ENCODE measurements around the gene MBNL1.

The MBNL1 gene

GRCh38 chr3:152302521-152303021, 33.8 kb downstream of the MBNL1 start:
- no peak for TF ChIP-seq CTCF (IDR thresholded peaks at IDR 0.05; ENCODE audit: insufficient read depth, missing control alignments)
- DNase-seq (ENCODE audit: insufficient read length, low spot score) = no peak
- no peak for FAIRE-seq

- DNase-seq (ENCODE audit: insufficient read length, low spot score) (no peak), FAIRE-seq (no peak)
- no peak for TF ChIP-seq CTCF (IDR thresholded peaks at IDR 0.05; ENCODE audit: insufficient read depth, missing control alignments)
Observed at GRCh38 chr3:152304160-152304559, 35.4 kb downstream of the MBNL1 start.

DNA sequence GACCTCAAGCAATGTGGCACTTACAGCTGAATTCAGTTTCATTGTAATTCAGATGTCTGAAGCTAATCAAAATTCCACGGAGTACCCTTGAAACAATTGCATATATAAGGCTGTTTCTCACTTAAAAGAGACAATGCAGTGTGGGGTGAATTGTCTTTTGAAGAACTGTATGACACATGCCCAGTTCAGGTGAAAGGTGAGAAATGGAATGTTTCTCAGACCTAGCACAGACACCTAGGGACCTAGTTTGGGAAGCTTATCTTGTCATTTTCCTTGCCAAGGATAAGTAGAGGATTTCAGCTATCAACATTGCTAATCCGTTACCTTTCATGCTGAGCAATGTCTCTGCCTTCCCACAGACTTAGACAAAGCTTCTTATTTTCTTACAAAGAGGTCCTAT, 36.3 kb downstream of the MBNL1 start:
- no peak for TF ChIP-seq CTCF (IDR thresholded peaks at IDR 0.05; ENCODE audit: insufficient read depth, missing control alignments)
- DNase-seq (ENCODE audit: insufficient read length, low spot score) (no peak), FAIRE-seq (no peak)

DNA sequence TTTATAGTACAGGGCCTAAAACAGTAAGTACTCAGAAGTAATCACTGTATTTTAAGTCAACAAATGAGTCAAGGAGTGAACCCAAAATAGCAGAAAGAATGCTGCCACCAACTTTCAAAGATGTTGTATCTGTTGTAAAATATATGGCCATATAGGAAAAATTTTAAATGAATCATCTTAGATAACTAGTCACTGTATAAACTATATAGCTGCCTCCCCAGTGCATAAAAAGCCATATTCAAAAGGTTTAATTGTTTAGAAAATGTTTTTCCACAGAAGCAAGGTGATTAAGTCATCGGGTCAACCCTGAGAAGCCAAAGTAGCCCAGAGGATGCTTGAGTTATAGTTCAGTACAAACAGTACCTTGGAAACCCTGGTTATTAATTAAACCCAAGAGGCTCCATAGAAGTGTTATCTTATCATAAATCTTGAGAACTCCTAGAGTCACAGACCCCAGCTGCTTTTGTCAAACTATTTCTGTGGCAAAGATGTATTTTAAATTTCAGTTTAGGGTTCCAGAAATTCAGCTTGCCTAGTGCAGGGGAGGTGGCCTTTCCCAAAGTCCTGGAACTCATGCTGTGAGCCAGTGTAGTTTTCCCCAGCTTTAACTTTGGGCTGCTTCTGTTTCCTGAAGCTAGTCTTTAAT, 39.2 kb downstream of the MBNL1 start:
- FAIRE-seq = no peak
- TF ChIP-seq CTCF (IDR thresholded peaks at IDR 0.05; ENCODE audit: insufficient read depth, missing control alignments) = no peak

GRCh38 chr3:152308475-152308844, 39.7 kb downstream of the MBNL1 start:
- DNase-seq (ENCODE audit: insufficient read length, low spot score) (no peak), FAIRE-seq (no peak)
- no peak for TF ChIP-seq CTCF (IDR thresholded peaks at IDR 0.05; ENCODE audit: insufficient read depth, missing control alignments)

More for the DNA sequence above, 39.2 kb downstream of the MBNL1 start:
- no peak for DNase-seq (ENCODE audit: insufficient read length, low spot score)

DNA sequence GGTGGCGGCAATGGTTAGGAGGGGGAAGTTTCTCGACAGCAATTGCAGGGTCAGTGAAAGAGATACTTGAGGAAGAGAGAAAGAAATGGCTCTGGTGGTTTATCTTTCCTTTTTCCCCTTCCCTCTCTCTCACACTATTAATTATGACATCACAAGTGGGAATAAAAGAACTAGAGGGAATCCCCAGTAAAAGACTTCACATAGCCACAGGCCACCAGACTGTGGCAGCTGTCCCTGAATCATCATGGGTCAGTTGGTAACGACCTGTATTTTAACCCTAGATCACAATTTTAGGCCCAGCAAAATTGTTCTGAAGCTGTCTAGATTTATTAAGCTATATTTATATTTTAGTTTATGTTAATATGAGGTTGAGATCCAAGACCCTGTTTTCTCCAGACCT, 40.3 kb downstream of the MBNL1 start:
- DNase-seq (ENCODE audit: insufficient read length, low spot score) = no peak
- no peak for FAIRE-seq
- no peak for TF ChIP-seq CTCF (IDR thresholded peaks at IDR 0.05; ENCODE audit: insufficient read depth, missing control alignments)

DNA sequence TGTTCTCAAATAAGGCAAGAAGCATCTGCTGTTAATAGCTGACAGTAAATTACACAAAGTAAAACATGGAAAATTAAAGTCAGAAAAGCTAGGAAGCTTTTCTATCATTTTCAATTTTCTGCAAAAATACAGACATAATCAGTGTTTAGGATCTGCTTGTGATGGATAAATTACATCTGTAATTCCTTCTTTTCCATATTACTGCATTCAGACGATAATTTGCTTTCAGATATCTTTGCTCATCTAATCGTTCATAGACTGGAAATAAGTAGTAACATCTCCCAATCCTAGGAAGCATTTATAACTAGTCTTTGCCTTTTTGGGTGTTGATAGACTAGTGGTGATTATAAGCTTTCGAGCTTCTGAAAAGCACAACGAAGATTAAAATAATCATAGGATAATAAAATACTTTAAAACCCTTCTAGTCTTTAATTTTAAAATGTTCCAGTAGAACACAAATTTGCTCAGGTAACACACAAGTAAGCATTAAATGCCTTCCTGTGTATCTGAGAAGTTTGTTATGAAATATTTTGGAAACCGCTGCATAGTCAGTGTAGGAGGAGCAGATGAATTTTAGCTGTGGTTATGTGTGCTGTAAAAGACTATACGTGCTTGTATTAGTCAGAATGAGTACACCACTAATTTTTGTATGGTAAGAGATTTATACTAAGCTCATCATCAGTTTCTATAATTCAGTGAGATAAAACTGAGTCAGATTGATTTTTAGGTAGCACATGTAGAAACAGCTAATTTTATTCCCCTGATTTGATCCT, 41.0 kb downstream of the MBNL1 start:
- FAIRE-seq = peak; percentile 64
- no peak for DNase-seq (ENCODE audit: insufficient read length, low spot score)
- TF ChIP-seq CTCF (IDR thresholded peaks at IDR 0.05; ENCODE audit: insufficient read depth, missing control alignments) = no peak
